ENCODE measurements around the gene FAT1.
"Not testable (repeated sequence)": the region's sequence is repeated elsewhere in the genome, so short reads cannot be mapped to it uniquely, and the experiment has no call there.

The FAT1 gene

DNA sequence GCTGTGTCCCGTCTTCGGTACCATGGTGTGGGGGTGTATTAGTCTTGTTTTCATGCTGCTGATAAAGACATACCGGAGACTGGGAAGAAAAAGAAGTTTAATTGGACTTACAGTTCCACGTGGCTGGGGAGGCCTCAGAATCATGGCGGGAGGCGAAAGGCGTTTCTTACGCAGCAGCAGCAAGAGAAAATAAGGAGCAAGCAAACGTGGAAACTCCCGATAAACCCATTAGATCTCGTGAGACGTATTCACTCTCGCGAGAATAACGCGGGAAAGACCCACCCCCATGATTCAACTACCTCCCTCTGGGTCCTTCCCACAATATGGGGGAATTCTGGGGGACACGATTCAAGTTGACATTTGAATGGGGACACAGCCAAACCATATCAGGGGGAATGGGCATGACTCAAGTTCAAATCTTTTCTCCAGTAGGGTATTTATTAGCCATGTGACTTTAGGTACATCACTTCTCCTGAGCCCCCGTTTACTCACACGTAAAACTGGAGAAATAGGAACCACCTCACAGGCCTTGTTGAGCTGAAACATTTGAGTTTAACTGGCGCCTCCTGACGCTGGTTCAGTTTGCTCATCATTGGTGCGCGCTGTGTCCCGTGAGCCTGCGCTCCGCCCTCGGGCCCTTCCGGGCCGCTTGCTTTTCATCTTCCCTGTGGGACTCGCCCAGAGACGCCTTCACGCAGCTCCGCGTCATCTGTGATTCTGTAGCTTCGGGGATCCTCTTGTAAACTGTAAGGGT is 35.5 kb upstream of the FAT1 start:
- H3K4me1 ChIP-seq (ENCODE audit: control insufficient read depth, low read length): no peaks in the 10 kb centered on the region
- H4K20me1 ChIP-seq (ENCODE audit: control insufficient read depth, insufficient read depth, low read depth, low read length): no peaks in the 10 kb centered on the region
- no peaks in the 10 kb centered on the region for H3F3A ChIP-seq (ENCODE audit: control insufficient read depth, insufficient read depth)

DNA sequence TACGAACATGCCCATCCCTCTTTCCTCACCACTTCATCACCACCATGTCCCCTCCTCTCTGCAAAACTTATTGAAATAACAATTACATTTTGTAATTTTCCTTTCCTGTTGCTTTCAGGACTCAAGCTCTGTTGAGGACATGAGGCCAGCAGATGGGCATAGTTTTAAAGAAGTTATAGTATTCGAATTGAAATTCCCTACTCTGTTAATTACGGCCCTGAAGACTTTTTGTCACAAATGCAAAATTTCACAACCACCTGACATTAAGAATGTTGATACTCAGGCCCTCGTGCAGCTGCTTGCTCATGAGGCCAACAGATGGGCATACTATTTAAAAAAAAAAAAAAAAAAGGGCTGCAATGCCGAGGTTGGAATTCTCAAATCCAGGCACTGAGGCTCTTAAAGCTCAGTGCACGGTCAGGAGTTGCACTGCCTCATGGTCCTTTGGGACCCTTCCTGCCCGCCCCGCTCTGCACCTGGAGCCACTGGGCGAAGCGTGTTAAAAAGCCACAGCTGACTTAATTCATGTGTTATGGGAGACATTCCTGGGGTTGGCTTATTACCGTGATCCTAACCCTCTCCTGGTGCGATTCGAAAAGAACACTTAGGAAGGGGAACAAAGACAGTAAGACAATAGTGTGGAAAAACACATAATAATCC is 34.2 kb upstream of the FAT1 start:
- Histone ChIP-seq H3K4me3 (ENCODE audit: low read length) (no peak overlapping the region), H3K9me3 (ENCODE audit: control insufficient read depth, insufficient read depth, low read length) (no peaks in the 10 kb centered on the region), H4K20me1 (ENCODE audit: control insufficient read depth, insufficient read depth, low read depth, low read length) (no peaks in the 10 kb centered on the region), H3K79me2 (ENCODE audit: control insufficient read depth, low read length) (no peaks in the 10 kb centered on the region), H3K4me2 (ENCODE audit: low read length) (no peak overlapping the region), H3F3A (ENCODE audit: control insufficient read depth, insufficient read depth) (no peaks in the 10 kb centered on the region), H3K27me3 (ENCODE audit: control insufficient read depth, low read length) (no peaks in the 10 kb centered on the region), H3K4me1 (ENCODE audit: control insufficient read depth, low read length) (no peaks in the 10 kb centered on the region), H3K9me2 (replicated peaks; ENCODE audit: control insufficient read depth, low read length) (no peaks in the 10 kb centered on the region), H3K27ac (ENCODE audit: low read depth, low read length) (no peak overlapping the region), H3K36me3 (ENCODE audit: control insufficient read depth, low read length) (no peaks in the 10 kb centered on the region)
- TF ChIP-seq, protein P1, sequence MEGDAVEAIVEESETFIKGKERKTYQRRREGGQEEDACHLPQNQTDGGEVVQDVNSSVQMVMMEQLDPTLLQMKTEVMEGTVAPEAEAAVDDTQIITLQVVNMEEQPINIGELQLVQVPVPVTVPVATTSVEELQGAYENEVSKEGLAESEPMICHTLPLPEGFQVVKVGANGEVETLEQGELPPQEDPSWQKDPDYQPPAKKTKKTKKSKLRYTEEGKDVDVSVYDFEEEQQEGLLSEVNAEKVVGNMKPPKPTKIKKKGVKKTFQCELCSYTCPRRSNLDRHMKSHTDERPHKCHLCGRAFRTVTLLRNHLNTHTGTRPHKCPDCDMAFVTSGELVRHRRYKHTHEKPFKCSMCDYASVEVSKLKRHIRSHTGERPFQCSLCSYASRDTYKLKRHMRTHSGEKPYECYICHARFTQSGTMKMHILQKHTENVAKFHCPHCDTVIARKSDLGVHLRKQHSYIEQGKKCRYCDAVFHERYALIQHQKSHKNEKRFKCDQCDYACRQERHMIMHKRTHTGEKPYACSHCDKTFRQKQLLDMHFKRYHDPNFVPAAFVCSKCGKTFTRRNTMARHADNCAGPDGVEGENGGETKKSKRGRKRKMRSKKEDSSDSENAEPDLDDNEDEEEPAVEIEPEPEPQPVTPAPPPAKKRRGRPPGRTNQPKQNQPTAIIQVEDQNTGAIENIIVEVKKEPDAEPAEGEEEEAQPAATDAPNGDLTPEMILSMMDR (IDR thresholded peaks at IDR 0.05; ENCODE audit: low read depth, low read length, poor library complexity, severe bottlenecking): no peak
- TF ChIP-seq EZH2phosphoT487 (IDR thresholded peaks at IDR 0.05; ENCODE audit: borderline replicate concordance, low read length): no peak

More for the DNA sequence above, 35.5 kb upstream of the FAT1 start:
- Histone ChIP-seq H3K36me3 (ENCODE audit: control insufficient read depth, low read length) (no peaks in the 10 kb centered on the region), H3K27me3 (ENCODE audit: control insufficient read depth, low read length) (no peaks in the 10 kb centered on the region), H3K27ac (ENCODE audit: low read depth, low read length) (no peak overlapping the region), H3K9me3 (ENCODE audit: control insufficient read depth, insufficient read depth, low read length) (no peaks in the 10 kb centered on the region), H3K4me3 (ENCODE audit: low read length) (no peak overlapping the region), H3K79me2 (ENCODE audit: control insufficient read depth, low read length) (no peaks in the 10 kb centered on the region), H3K4me2 (ENCODE audit: low read length) (no peak overlapping the region), H3K9me2 (replicated peaks; ENCODE audit: control insufficient read depth, low read length) (no peaks in the 10 kb centered on the region)
- TF ChIP-seq EZH2phosphoT487 (IDR thresholded peaks at IDR 0.05; ENCODE audit: borderline replicate concordance, low read length): no peak
- TF ChIP-seq, protein P1 (IDR thresholded peaks at IDR 0.05; ENCODE audit: low read depth, low read length, poor library complexity, severe bottlenecking): no peak

DNA sequence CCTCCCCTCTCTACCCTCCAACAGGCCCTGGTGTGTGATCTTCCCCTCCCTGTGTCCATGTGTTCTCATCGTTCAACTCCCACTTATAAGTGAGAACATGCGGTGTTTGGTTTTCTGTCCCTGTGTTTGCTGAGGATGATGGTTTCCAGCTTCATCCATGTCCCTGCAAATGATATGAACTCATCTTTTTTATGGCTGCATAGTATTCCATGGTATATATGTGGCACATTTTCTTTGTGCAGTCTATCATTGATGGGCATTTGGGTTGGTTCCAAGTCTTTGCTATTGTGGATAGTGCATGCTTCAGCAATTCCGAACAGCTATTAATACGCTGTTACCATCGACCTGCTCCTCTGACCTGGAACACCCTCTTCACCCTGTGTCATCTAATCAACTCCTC is 32.9 kb upstream of the FAT1 start:
- H3K36me3 ChIP-seq (ENCODE audit: control insufficient read depth, low read length); H3F3A ChIP-seq (ENCODE audit: control insufficient read depth, insufficient read depth); H3K9me3 ChIP-seq (ENCODE audit: control insufficient read depth, insufficient read depth, low read length); H3K27ac ChIP-seq (ENCODE audit: low read depth, low read length); H3K79me2 ChIP-seq (ENCODE audit: control insufficient read depth, low read length); H3K4me1 ChIP-seq (ENCODE audit: control insufficient read depth, low read length); H3K4me3 ChIP-seq (ENCODE audit: low read length); H4K20me1 ChIP-seq (ENCODE audit: control insufficient read depth, insufficient read depth, low read depth, low read length); H3K27me3 ChIP-seq (ENCODE audit: control insufficient read depth, low read length); H3K4me2 ChIP-seq (ENCODE audit: low read length); H3K9me2 ChIP-seq (replicated peaks; ENCODE audit: control insufficient read depth, low read length): not testable (repeated sequence)

All from DOHH2 (cell line).